PC-3 (cell line): ENCODE data around the gene NLRP1.

Source experiments
- EZH2 ChIP-seq: fragments of 300-600 bp; sonication (generic); IDR thresholded peaks from one replicate; pipeline ENCODE4 v1.6.1; 2017; ENCODE audit warnings: antibody characterized with exemption, mild to moderate bottlenecking, low read length; ENCODE audit not compliant: unreplicated experiment
- EZH2phosphoT487 ChIP-seq: fragments of 300-600 bp; sonication (generic); IDR thresholded peaks from 2 replicates; pipeline ENCODE4 v1.6.1; 2018; ENCODE audit warnings: mild to moderate bottlenecking, antibody characterized with exemption, low read length, borderline replicate concordance
- TF ChIP-seq, protein P1 (sequence below): fragments of 300-600 bp; sonication (generic); conservative IDR thresholded peaks from 2 replicates; pipeline ENCODE4 v1.5.1; 2017; ENCODE audit warnings: antibody characterized with exemption, low read depth, mild to moderate bottlenecking, low read length

DNA sequence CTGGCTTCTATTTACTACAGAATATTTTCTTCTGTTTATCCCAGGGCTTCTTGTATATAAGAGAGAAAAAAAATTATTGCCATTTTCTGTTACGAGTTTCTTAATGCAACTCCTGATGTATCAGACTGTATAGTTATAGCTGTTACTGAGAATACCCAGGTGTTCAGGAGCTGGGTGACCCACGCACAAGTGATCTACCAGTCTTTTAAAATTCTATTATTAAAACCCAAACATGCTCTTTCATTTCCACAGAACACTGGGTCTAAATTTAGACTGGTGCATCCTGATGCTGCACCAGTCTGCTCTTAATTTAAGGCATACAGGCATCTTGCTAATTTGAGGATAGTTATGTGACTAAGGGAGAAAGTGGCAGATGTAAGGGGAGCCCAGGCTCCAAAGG lies 31.2 kb upstream of the NLRP1 start:
- TF ChIP-seq, protein P1, sequence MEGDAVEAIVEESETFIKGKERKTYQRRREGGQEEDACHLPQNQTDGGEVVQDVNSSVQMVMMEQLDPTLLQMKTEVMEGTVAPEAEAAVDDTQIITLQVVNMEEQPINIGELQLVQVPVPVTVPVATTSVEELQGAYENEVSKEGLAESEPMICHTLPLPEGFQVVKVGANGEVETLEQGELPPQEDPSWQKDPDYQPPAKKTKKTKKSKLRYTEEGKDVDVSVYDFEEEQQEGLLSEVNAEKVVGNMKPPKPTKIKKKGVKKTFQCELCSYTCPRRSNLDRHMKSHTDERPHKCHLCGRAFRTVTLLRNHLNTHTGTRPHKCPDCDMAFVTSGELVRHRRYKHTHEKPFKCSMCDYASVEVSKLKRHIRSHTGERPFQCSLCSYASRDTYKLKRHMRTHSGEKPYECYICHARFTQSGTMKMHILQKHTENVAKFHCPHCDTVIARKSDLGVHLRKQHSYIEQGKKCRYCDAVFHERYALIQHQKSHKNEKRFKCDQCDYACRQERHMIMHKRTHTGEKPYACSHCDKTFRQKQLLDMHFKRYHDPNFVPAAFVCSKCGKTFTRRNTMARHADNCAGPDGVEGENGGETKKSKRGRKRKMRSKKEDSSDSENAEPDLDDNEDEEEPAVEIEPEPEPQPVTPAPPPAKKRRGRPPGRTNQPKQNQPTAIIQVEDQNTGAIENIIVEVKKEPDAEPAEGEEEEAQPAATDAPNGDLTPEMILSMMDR, result no peak
- TF ChIP-seq EZH2phosphoT487, result no peak
- TF ChIP-seq EZH2, result no peak
